HepG2 (cell line): ENCODE results near the gene B4GALT2. TPM values are rescaled to one million over a fixed set of nuclear protein-coding genes. Genes with fewer than 3 reads are reported as not detected.

Source experiments
- ATAC-seq: fragments of 200-7000 bp; cut with Tn5 transposase; 3 replicates; pipeline ENCODE4 v1.9.1; 2020; ENCODE audit warnings: mild to moderate bottlenecking, moderate library complexity
- BruUV-seq: library from RNA; stranded (reverse); fragments of 400-500 nt; replicated peaks from 2 replicates; lab custom pipeline; 2021; lab: Mats Ljungman, UMichigan
- CTCF ChIA-PET: fragments of 300-600 bp; formaldehyde crosslinking; extraction: SDS; loops from one replicate; lab custom pipeline; 2021; ENCODE audit warnings: low total read pairs, inconsistent platforms, low intra/inter-chr PET ratio; lab: Yijun Ruan, JAX
- POLR2A ChIA-PET: fragments of 350-600 bp; sonication (Branson Sonifier 250); formaldehyde crosslinking; loops from one replicate; lab custom pipeline; 2020; ENCODE audit warnings: antibody characterized with exemption, inconsistent platforms; lab: Yijun Ruan, JAX
- DNase-seq: peaks from one replicate; pipeline ENCODE4 v3.0.0-alpha.2; 2015; ENCODE audit warnings: low spot score
- FAIRE-seq: peaks from 3 replicates; lab custom pipeline; 2011; peaks lifted over from hg19 to GRCh38; lab: Jason Lieb, UNC
- H2AFZ ChIP-seq: one replicate; pipeline ENCODE4 v1.6.1; 2011; ENCODE audit warnings: low read length, inconsistent platforms
- H3K27ac ChIP-seq: fragments of 300-600 bp; 3 replicates; pipeline ENCODE4 v1.8.0; 2011; ENCODE audit warnings: mixed run types, mild to moderate bottlenecking, mixed read lengths, low read length, inconsistent platforms; ENCODE audit not compliant: insufficient read depth; ENCODE audit errors: extremely low read length
- H3K27me3 ChIP-seq, 2 experiments: fragments of 200-600 bp in 1 of 2; 2 replicates in 1 of 2; 3 replicates in 1 of 2; pipeline versions ENCODE4 v1.6.0 to v1.8.0; 2011; ENCODE audit warnings: low read length in 2 of 2, mild to moderate bottlenecking in 2 of 2, moderate library complexity in 2 of 2, inconsistent platforms in 1 of 2; ENCODE audit not compliant: insufficient read depth in 2 of 2, control insufficient read depth in 1 of 2
- H3K36me3 ChIP-seq, 2 experiments: fragments of 200-600 bp in 1 of 2; replicated peaks in 1 of 2; 2 replicates in 1 of 2; 3 replicates in 1 of 2; pipeline versions ENCODE4 v1.5.1 to v1.8.0; 2011; ENCODE audit warnings: low read length in 2 of 2, inconsistent platforms in 1 of 2; ENCODE audit not compliant: insufficient read depth in 2 of 2, control insufficient read depth in 1 of 2
- H3K4me1 ChIP-seq: 2 replicates; pipeline ENCODE4 v1.5.1; 2012; ENCODE audit warnings: low read length, inconsistent platforms; ENCODE audit not compliant: insufficient read depth
- H3K4me2 ChIP-seq: 2 replicates; pipeline ENCODE4 v1.6.0; 2011; ENCODE audit warnings: low read depth, low read length, inconsistent platforms
- H3K4me3 ChIP-seq, 3 experiments: fragments of 200-600 bp in 1 of 3; sonication (generic), shearing (Covaris generic) in 1 of 3; replicated peaks in 1 of 3; 2 replicates each; pipeline ENCODE4 v1.5.1; 2011 to 2016; ENCODE audit warnings: low read length in 3 of 3, inconsistent platforms in 2 of 3, low read depth in 2 of 3, mild to moderate bottlenecking in 2 of 3, control low read depth in 1 of 3, mixed read lengths in 1 of 3; ENCODE audit not compliant: insufficient read depth in 1 of 3
- H3K79me2 ChIP-seq: one replicate; pipeline ENCODE4 v1.6.1; 2011; ENCODE audit warnings: low read length, inconsistent platforms; ENCODE audit not compliant: insufficient read depth
- H3K9ac ChIP-seq: 2 replicates; pipeline ENCODE4 v1.6.0; 2011; ENCODE audit warnings: mild to moderate bottlenecking, low read depth, low read length, inconsistent platforms; ENCODE audit not compliant: insufficient read depth
- H3K9me3 ChIP-seq: 2 replicates; pipeline ENCODE4 v1.5.1; 2012; ENCODE audit warnings: mild to moderate bottlenecking, low read length
- H4K20me1 ChIP-seq: 2 replicates; pipeline ENCODE4 v1.6.0; 2011; ENCODE audit warnings: inconsistent platforms, mild to moderate bottlenecking, low read length, moderate library complexity; ENCODE audit not compliant: insufficient read depth
- GTF2F1 ChIP-seq: fragments of 150-350 bp; IDR thresholded peaks from 2 replicates; pipeline ENCODE4 v1.6.1; 2014; ENCODE audit warnings: low read length
- KDM1A ChIP-seq: IDR thresholded peaks from 2 replicates; pipeline ENCODE4 v1.6.1; 2016; ENCODE audit warnings: missing compliant biosample characterization
- MED13 ChIP-seq: sonication (generic); formaldehyde crosslinking; IDR thresholded peaks from 2 replicates; pipeline ENCODE4 v1.5.0; 2020; ENCODE audit warnings: missing genetic modification reagents
- NKX3-1 ChIP-seq: sonication (generic); formaldehyde crosslinking; IDR thresholded peaks from 2 replicates; pipeline ENCODE4 v1.5.0; 2020; ENCODE audit warnings: missing genetic modification reagents
- PPARG ChIP-seq: conservative IDR thresholded peaks from 2 replicates; pipeline ENCODE4 v1.6.1; 2016; ENCODE audit warnings: missing biosample characterization, missing genetic modification reagents
- RAD51 ChIP-seq: fragments of 450-650 bp; IDR thresholded peaks from 2 replicates; pipeline ENCODE4 v1.6.1; 2016; ENCODE audit warnings: borderline replicate concordance
- SPEN ChIP-seq: sonication (generic); formaldehyde crosslinking; IDR thresholded peaks from 2 replicates; pipeline ENCODE4 v1.5.1; 2020; ENCODE audit warnings: low read depth, mild to moderate bottlenecking, missing genetic modification reagents
- SSRP1 ChIP-seq: IDR thresholded peaks from 2 replicates; pipeline ENCODE4 v1.6.1; 2016; ENCODE audit warnings: control low read depth
- ZBTB42 ChIP-seq: sonication (generic); formaldehyde crosslinking; IDR thresholded peaks from 2 replicates; pipeline ENCODE4 v1.5.0; 2020; ENCODE audit warnings: mild to moderate bottlenecking, missing genetic modification reagents
- ZNF317 ChIP-seq: sonication (generic); formaldehyde crosslinking; IDR thresholded peaks from 2 replicates; pipeline ENCODE4 v1.5.0; 2020; ENCODE audit warnings: mild to moderate bottlenecking, missing genetic modification reagents
- ZNF335 ChIP-seq: sonication (generic); formaldehyde crosslinking; IDR thresholded peaks from 2 replicates; pipeline ENCODE4 v1.4.0; 2020; ENCODE audit warnings: missing genetic modification reagents
- WGBS: methylation state at CpG from one replicate; pipeline ENCODE4 v1.1.6; 2017; ENCODE audit warnings: low lambda C conversion rate; 5-methylcytosine and 5-hydroxymethylcytosine counted together
- in situ Hi-C: cut with HindIII; loops from 2 replicates; pipeline ENCODE4 v1.10.0; 2017; ENCODE audit warnings: low pct_unique_long_range_greater_than_20kb; ENCODE audit not compliant: extremely low pct_ligation_motif_present
- intact Hi-C: fragments of 100-400 bp; cut with micrococcal nuclease; formaldehyde crosslinking; loops from one replicate; pipeline ENCODE4 v1.10.0; 2022; ENCODE audit not compliant: unreplicated experiment
- polyA plus RNA-seq, 8 experiments: library from polyadenylated mRNA; depleted of rRNA in 3 of 8; stranded (reverse) in 7 of 8; unstranded in 1 of 8; fragments of >200 nt; fragmentation: Illumina TruSeq in 4 of 8; extraction: Trizol in 4 of 8; gene quantifications; 2 replicates each; pipeline versions ENCODE4 v1.2.1 to v1.2.3, GENCODE V29; 2011 to 2016; ENCODE audit warnings: low read depth in 4 of 8, missing spikeins in 1 of 8, mixed read lengths in 1 of 8; ENCODE audit not compliant: insufficient read depth in 1 of 8
- total RNA-seq, 5 experiments: library from RNA; depleted of rRNA; stranded (reverse); fragments of >200 nt; fragmentation: Illumina TruSeq; extraction: Trizol; gene quantifications; 2 replicates each; pipeline ENCODE4 v1.2.3, GENCODE V29; 2016; ENCODE audit warnings: low read depth in 1 of 5
- TF ChIP-seq, protein P1 (sequence below): sonication (generic); formaldehyde crosslinking; IDR thresholded peaks from 2 replicates; pipeline ENCODE4 v1.8.1; 2023; ENCODE audit warnings: missing genetic modification reagents, mild to moderate bottlenecking, borderline replicate concordance
- TF ChIP-seq, protein P2 (sequence below): sonication (generic); formaldehyde crosslinking; IDR thresholded peaks from 2 replicates; pipeline ENCODE4 v1.4.0; 2020; ENCODE audit warnings: missing genetic modification reagents, mild to moderate bottlenecking, borderline replicate concordance
- TF ChIP-seq, protein P3 (sequence below): sonication (generic); formaldehyde crosslinking; IDR thresholded peaks from 2 replicates; pipeline ENCODE4 v1.4.0; 2020; ENCODE audit warnings: missing genetic modification reagents
- TF ChIP-seq, protein P4 (sequence below), 2 experiments: sonication (generic) in 1 of 2; formaldehyde crosslinking in 1 of 2; IDR thresholded peaks; 2 replicates each; pipeline versions ENCODE4 v1.5.1 to v1.6.1; 2011 to 2020; ENCODE audit warnings: borderline replicate concordance in 1 of 2, low read depth in 1 of 2, low read length in 1 of 2, mild to moderate bottlenecking in 1 of 2, missing genetic modification reagents in 1 of 2, moderate library complexity in 1 of 2

Gene B4GALT2
- total and polyA plus RNA-seq, 2 of the 13 experiments (the other 11 are each of a cell fraction or from before 2014, with no cell fraction given) = 41.9 to 78.0 TPM

DNA sequence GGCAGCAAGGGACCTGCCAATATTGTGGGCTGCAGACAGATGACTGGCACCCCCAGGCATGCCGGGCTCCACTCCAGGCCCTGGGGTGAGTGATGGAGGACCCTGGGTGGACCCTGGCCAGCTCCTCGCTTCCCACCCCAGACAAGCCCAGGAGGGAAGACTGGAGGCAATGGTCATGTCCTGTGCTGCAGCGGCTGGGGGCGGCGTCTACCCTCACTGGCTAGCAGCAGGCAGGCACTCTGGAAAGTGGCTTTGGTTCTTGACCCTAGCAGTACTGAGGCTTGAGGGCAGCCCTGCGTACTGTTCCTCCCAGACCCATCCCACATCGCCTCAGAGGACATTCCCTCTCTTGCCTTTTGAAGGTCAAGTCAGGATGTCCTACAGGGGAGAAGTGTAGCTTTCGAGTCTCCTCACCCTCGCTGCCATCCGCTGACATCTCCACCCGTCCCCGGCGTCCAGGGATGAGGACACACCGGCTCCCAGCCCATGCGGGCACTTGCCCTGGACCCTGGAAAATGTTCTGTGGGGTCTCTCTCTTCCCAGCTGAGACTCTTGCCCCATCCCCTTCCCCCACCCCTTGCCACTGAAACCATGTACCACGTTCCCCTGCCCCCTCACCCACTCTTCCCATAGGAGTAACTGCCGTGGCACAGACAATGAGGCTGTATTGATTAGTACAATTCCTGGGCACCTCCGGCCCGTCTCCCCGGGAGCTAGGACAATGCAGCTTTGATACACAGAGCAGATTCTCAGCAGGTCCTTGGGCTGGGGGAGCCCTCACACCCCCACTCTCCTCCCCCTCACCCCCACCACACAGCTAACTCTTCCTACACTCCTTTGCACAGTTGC lies 37.3 kb downstream of the B4GALT2 start:
- FAIRE-seq (no peak), ATAC-seq (no peak), DNase-seq (no peak)
- H3K4me2 ChIP-seq = no peak overlapping the region
- CTCF ChIA-PET = no interaction called here
- no peaks in the 10 kb centered on the region for H4K20me1 ChIP-seq
- no peak overlapping the region for H3K9ac ChIP-seq
- H3K4me3 ChIP-seq = no peak overlapping the region
- no peak overlapping the region for H3K27ac ChIP-seq
- 89% methylated on average over 12 of the region's 20 CpGs for WGBS
- H3K9me3 ChIP-seq = no peaks in the 10 kb centered on the region
- H3K27me3 ChIP-seq = no peaks in the 10 kb centered on the region
- TF ChIP-seq RAD51 (no peak), GTF2F1 (no peak), SPEN (CRISPR knock-in tag) (no peak), NKX3-1 (CRISPR knock-in tag) (no peak), PPARG (CRISPR knock-in tag) (no peak), ZNF335 (no peak), ZNF317 (CRISPR knock-in tag) (no peak), MED13 (CRISPR knock-in tag) (no peak), ZBTB42 (CRISPR knock-in tag) (no peak), KDM1A (CRISPR knock-in tag) (no peak), SSRP1 (no peak)
- TF ChIP-seq, protein P1, sequence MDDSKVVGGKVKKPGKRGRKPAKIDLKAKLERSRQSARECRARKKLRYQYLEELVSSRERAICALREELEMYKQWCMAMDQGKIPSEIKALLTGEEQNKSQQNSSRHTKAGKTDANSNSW (CRISPR knock-in tag) = no peak
- TF ChIP-seq, protein P2, sequence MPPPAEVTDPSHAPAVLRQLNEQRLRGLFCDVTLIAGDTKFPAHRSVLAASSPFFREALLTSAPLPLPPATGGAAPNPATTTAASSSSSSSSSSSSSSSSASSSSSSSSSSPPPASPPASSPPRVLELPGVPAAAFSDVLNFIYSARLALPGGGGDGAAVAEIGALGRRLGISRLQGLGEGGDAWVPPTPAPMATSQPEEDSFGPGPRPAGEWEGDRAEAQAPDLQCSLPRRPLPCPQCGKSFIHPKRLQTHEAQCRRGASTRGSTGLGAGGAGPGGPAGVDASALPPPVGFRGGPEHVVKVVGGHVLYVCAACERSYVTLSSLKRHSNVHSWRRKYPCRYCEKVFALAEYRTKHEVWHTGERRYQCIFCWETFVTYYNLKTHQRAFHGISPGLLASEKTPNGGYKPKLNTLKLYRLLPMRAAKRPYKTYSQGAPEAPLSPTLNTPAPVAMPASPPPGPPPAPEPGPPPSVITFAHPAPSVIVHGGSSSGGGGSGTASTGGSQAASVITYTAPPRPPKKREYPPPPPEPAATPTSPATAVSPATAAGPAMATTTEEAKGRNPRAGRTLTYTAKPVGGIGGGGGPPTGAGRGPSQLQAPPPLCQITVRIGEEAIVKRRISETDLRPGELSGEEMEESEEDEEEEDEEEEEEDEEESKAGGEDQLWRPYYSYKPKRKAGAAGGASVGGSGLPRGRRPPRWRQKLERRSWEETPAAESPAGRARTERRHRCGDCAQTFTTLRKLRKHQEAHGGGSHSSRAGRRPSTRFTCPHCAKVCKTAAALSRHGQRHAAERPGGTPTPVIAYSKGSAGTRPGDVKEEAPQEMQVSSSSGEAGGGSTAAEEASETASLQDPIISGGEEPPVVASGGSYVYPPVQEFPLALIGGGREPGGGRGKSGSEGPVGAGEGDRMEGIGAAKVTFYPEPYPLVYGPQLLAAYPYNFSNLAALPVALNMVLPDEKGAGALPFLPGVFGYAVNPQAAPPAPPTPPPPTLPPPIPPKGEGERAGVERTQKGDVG (CRISPR knock-in tag) = no peak
- TF ChIP-seq, protein P3, sequence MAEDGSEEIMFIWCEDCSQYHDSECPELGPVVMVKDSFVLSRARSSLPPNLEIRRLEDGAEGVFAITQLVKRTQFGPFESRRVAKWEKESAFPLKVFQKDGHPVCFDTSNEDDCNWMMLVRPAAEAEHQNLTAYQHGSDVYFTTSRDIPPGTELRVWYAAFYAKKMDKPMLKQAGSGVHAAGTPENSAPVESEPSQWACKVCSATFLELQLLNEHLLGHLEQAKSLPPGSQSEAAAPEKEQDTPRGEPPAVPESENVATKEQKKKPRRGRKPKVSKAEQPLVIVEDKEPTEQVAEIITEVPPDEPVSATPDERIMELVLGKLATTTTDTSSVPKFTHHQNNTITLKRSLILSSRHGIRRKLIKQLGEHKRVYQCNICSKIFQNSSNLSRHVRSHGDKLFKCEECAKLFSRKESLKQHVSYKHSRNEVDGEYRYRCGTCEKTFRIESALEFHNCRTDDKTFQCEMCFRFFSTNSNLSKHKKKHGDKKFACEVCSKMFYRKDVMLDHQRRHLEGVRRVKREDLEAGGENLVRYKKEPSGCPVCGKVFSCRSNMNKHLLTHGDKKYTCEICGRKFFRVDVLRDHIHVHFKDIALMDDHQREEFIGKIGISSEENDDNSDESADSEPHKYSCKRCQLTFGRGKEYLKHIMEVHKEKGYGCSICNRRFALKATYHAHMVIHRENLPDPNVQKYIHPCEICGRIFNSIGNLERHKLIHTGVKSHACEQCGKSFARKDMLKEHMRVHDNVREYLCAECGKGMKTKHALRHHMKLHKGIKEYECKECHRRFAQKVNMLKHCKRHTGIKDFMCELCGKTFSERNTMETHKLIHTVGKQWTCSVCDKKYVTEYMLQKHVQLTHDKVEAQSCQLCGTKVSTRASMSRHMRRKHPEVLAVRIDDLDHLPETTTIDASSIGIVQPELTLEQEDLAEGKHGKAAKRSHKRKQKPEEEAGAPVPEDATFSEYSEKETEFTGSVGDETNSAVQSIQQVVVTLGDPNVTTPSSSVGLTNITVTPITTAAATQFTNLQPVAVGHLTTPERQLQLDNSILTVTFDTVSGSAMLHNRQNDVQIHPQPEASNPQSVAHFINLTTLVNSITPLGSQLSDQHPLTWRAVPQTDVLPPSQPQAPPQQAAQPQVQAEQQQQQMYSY (CRISPR knock-in tag) = no peak
- TF ChIP-seq, protein P4, sequence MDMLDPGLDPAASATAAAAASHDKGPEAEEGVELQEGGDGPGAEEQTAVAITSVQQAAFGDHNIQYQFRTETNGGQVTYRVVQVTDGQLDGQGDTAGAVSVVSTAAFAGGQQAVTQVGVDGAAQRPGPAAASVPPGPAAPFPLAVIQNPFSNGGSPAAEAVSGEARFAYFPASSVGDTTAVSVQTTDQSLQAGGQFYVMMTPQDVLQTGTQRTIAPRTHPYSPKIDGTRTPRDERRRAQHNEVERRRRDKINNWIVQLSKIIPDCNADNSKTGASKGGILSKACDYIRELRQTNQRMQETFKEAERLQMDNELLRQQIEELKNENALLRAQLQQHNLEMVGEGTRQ (IDR thresholded peaks at IDR 0.05; ENCODE audit: low read depth, low read length) = no peak
- TF ChIP-seq, protein P4 (CRISPR knock-in tag; IDR thresholded peaks at IDR 0.05; ENCODE audit: borderline replicate concordance) = no peak
- BruUV-seq = no TSS peak
- H3K79me2 ChIP-seq = no peaks in the 10 kb centered on the region
- intact Hi-C loops = no loop called here
- peaks cover 0 to 10% of the 10 kb centered on the region in 2 experiments; a peak in 3 of 5 replicates for H3K36me3 ChIP-seq
- in situ Hi-C loops = no loop called here
- POLR2A ChIA-PET = no interaction called here
- H2AFZ ChIP-seq = no peak overlapping the region
- peaks cover 41% of the 10 kb centered on the region for H3K4me1 ChIP-seq
